HCT116 (cell line): Measurements from ENCODE around the gene SPRY4. TPM values are rescaled to one million over a fixed set of nuclear protein-coding genes. Genes with fewer than 3 reads are reported as not detected.

Source experiments
- ATAC-seq: fragments of 200-7000 bp; cut with Tn5 transposase; 2 replicates; pipeline ENCODE4 v1.9.1; 2020; ENCODE audit warnings: mild to moderate bottlenecking, moderate library complexity
- BruUV-seq: library from RNA; stranded (reverse); fragments of 400-500 nt; replicated peaks from 2 replicates; lab custom pipeline; 2021; lab: Mats Ljungman, UMichigan
- CTCF ChIA-PET: fragments of 300-600 bp; sonication (Branson Sonifier 250); formaldehyde crosslinking; loops from one replicate; lab custom pipeline; 2021; ENCODE audit warnings: antibody characterized with exemption; lab: Charles Lee
- POLR2A ChIA-PET: fragments of 300-600, 350-600 bp; sonication (Branson Sonifier 250); formaldehyde crosslinking; loops from one replicate; lab custom pipeline; 2021; ENCODE audit warnings: antibody characterized with exemption; lab: Charles Lee
- RAD21 ChIA-PET, 2 experiments: fragments of 300-600 bp; sonication (Branson Sonifier 250); formaldehyde crosslinking; loops; one replicate each; lab custom pipeline; 2023; ENCODE audit warnings: low total read pairs in 2 of 2; ENCODE audit not compliant: uncharacterized antibody in 2 of 2, unreplicated experiment in 2 of 2, low non-redundant PET in 1 of 2; lab: Charles Lee
- DNase-seq: peaks from one replicate; pipeline ENCODE4 v3.0.0-alpha.2; 2010; ENCODE audit warnings: low read depth, low spot score
- H2AFZ ChIP-seq: fragments of 200-600 bp; shearing (Covaris generic), sonication (generic); 2 replicates; pipeline ENCODE4 v1.6.1; 2017; ENCODE audit warnings: low read depth, mixed run types, mixed read lengths, antibody characterized with exemption, low read length; ENCODE audit not compliant: poor library complexity, severe bottlenecking
- H3K27ac ChIP-seq: 2 replicates; pipeline ENCODE4 v1.5.1; 2012; ENCODE audit warnings: low read depth, low read length
- H3K27me3 ChIP-seq: fragments of 200-600 bp; sonication (generic); 2 replicates; pipeline ENCODE4 v1.6.1; 2016; ENCODE audit warnings: mixed run types, low read length, mixed read lengths; ENCODE audit not compliant: insufficient read depth
- H3K36me3 ChIP-seq, 2 experiments: fragments of 200-500 bp in 1 of 2; fragments of 200-600 bp in 1 of 2; sonication (Bioruptor generic) in 1 of 2; sonication (generic) in 1 of 2; 2 replicates each; pipeline versions ENCODE4 v1.5.1 to v1.6.1; 2014 to 2016; ENCODE audit warnings: low read length in 2 of 2, inconsistent platforms in 1 of 2, mixed read lengths in 1 of 2, mixed run types in 1 of 2; ENCODE audit not compliant: insufficient read depth in 2 of 2, control insufficient read depth in 1 of 2
- H3K4me1 ChIP-seq, 2 experiments: fragments of 200-600 bp in 1 of 2; sonication (generic) in 1 of 2; 2 replicates each; pipeline versions ENCODE4 v1.5.1 to v1.6.1; 2012 to 2017; ENCODE audit warnings: low read length in 2 of 2, inconsistent platforms in 1 of 2, mild to moderate bottlenecking in 1 of 2, mixed read lengths in 1 of 2, mixed run types in 1 of 2, moderate library complexity in 1 of 2; ENCODE audit not compliant: insufficient read depth in 2 of 2, control insufficient read depth in 1 of 2
- H3K4me2 ChIP-seq: fragments of 200-600 bp; sonication (generic); 2 replicates; pipeline ENCODE4 v1.6.1; 2017; ENCODE audit warnings: mixed run types, low read length, mixed read lengths
- H3K4me3 ChIP-seq, 2 experiments: fragments of 200-600 bp in 1 of 2; sonication (generic) in 1 of 2; replicated peaks in 1 of 2; 2 replicates each; pipeline ENCODE4 v1.5.1; 2011 to 2016; ENCODE audit warnings: low read length in 2 of 2, control low read depth in 1 of 2, low read depth in 1 of 2, mild to moderate bottlenecking in 1 of 2, mixed read lengths in 1 of 2, mixed run types in 1 of 2
- H3K79me2 ChIP-seq: fragments of 200-600 bp; sonication (generic); 2 replicates; pipeline ENCODE4 v1.6.1; 2017; ENCODE audit warnings: mild to moderate bottlenecking, mixed run types, low read length, moderate library complexity, mixed read lengths; ENCODE audit not compliant: insufficient read depth
- H3K9ac ChIP-seq: fragments of 200-600 bp; sonication (generic); 2 replicates; pipeline ENCODE4 v1.6.1; 2016; ENCODE audit warnings: low read length, mixed read lengths
- H3K9me2 ChIP-seq: fragments of 200-600 bp; sonication (generic), shearing (Covaris generic); 2 replicates; pipeline ENCODE4 v1.6.1; 2017; ENCODE audit warnings: mixed run types, mild to moderate bottlenecking, moderate library complexity; ENCODE audit not compliant: insufficient read depth
- H3K9me3 ChIP-seq, 2 experiments: fragments of 200-500 bp in 1 of 2; fragments of 200-600 bp in 1 of 2; sonication (Bioruptor generic) in 1 of 2; sonication (generic) in 1 of 2; 2 replicates each; pipeline ENCODE4 v1.6.1; 2014 to 2017; ENCODE audit warnings: low read length in 2 of 2, mixed read lengths in 2 of 2, inconsistent platforms in 1 of 2, low read depth in 1 of 2, mild to moderate bottlenecking in 1 of 2, mixed run types in 1 of 2, moderate library complexity in 1 of 2; ENCODE audit not compliant: control insufficient read depth in 1 of 2, insufficient read depth in 1 of 2
- H4K20me1 ChIP-seq: fragments of 200-600 bp; sonication (generic), shearing (Covaris generic); 2 replicates; pipeline ENCODE4 v1.6.1; 2017; ENCODE audit warnings: mixed run types, mild to moderate bottlenecking, moderate library complexity; ENCODE audit not compliant: insufficient read depth
- CBX3 ChIP-seq: IDR thresholded peaks from 2 replicates; pipeline ENCODE4 v1.6.1; 2012; ENCODE audit warnings: low read depth
- CEBPB ChIP-seq: IDR thresholded peaks from 2 replicates; pipeline ENCODE4 v1.6.1; 2012; ENCODE audit warnings: low read depth
- RAD21 ChIP-seq: IDR thresholded peaks from 2 replicates; pipeline ENCODE4 v1.6.1; 2012; ENCODE audit warnings: low read depth, mild to moderate bottlenecking
- REST ChIP-seq: IDR thresholded peaks from 2 replicates; pipeline ENCODE4 v1.6.1; 2012; ENCODE audit warnings: low read depth
- SIN3A ChIP-seq: IDR thresholded peaks from 2 replicates; pipeline ENCODE4 v1.6.1; 2012; ENCODE audit warnings: low read depth
- SRF ChIP-seq: IDR thresholded peaks from 2 replicates; pipeline ENCODE4 v1.6.1; 2012; ENCODE audit warnings: low read depth
- ZBTB33 ChIP-seq: IDR thresholded peaks from 2 replicates; pipeline ENCODE4 v1.6.1; 2011; ENCODE audit warnings: mild to moderate bottlenecking, low read length, moderate library complexity; ENCODE audit not compliant: insufficient replicate concordance; ENCODE audit errors: extremely low read depth
- intact Hi-C: fragments of 100-400 bp; cut with micrococcal nuclease; formaldehyde crosslinking; loops from 2 replicates; pipeline ENCODE4 v1.10.0; 2022
- total RNA-seq: library from RNA; stranded (reverse); gene quantifications from one replicate; pipeline ENCODE4 v1.2.1, GENCODE V29; 2021; ENCODE audit not compliant: unreplicated experiment

The SPRY4 gene
- total RNA-seq, 1 experiment from 2014 or later, result 112 TPM

GRCh38 chr5:142303565-142303964, 21.3 kb downstream of the SPRY4 start (continued):
- TF ChIP-seq ZBTB33, result no peak
- TF ChIP-seq SIN3A, result no peak
- TF ChIP-seq RAD21, result no peak
- TF ChIP-seq SRF, result no peak
- TF ChIP-seq CBX3, result no peak

GRCh38 chr5:142301540-142301939, 23.3 kb downstream of the SPRY4 start:
- H3K27ac ChIP-seq, result no peak overlapping the region
- no peak overlapping the region for H3K4me2 ChIP-seq
- no peak overlapping the region for H3K9ac ChIP-seq
- H2AFZ ChIP-seq, result no peak overlapping the region
- H3K4me3 ChIP-seq, result no peak overlapping the region
- intact Hi-C loops, result no loop called here
- H3K79me2 ChIP-seq, result peaks cover 43% of the 10 kb centered on the region
- no peaks in the 10 kb centered on the region for H3K9me3 ChIP-seq
- BruUV-seq, result no TSS peak
- ChIA-PET POLR2A (no interaction called here), CTCF (no interaction called here), RAD21 (no interaction called here)
- H3K9me2 ChIP-seq, result no peaks in the 10 kb centered on the region
- TF ChIP-seq CEBPB (no peak), REST (no peak)
- no peaks in the 10 kb centered on the region for H3K36me3 ChIP-seq
- no peaks in the 10 kb centered on the region; the same call in 1 of the 2 replicates for H4K20me1 ChIP-seq
- no peak for DNase-seq
- ATAC-seq, result no peak
- H3K27me3 ChIP-seq, result no peaks in the 10 kb centered on the region
- H3K4me1 ChIP-seq, result peaks cover 18 to 30% of the 10 kb centered on the region in 2 experiments
